ENCODE results near the gene ABCB8.
A peak's percentile ranks its signal among the peaks of the same experiment; 100 is the strongest.
"Not testable (repeated sequence)": the region's sequence is repeated elsewhere in the genome, so short reads cannot be mapped to it uniquely, and the experiment has no call there.

The ABCB8 gene

DNA sequence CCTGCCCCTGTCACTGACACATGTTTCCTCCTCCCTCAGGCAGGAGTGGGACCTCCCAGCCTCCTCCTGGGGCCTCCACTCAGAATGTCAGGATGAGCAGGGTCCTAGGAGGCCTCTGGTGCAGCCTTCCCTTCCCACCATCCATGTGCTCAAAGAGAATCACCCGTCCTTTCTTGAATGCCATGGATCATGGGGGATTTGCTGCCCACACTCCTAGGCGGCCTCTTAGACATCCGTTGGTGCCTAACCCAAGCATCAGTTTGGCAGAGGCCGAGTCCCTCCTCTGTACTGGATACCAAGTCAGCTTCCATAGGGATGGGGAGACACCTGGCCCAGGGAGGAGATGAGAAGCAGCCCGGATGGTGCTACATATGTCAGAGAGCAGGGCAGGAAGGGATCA is 30.4 kb upstream of the ABCB8 start:
- no peak for DNase-seq (ENCODE audit: low read depth in 2 of 2)

DNA sequence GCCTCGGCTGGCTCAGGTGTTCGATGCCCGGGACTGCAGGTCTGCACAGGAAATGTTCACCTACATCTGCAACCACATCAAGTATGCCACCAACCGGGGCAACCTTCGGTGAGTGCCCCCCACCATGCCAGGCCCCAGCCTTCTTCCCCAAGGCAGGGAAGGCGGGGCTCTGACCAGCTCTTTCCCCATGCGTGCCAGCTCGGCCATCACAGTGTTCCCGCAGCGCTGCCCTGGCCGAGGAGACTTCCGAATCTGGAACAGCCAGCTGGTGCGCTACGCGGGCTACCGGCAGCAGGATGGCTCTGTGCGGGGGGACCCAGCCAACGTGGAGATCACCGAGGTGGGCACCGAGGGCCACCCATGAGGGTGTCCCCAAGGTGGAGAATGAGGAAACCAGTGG is 29.9 kb upstream of the ABCB8 start:
- no peak for DNase-seq (ENCODE audit: low read depth in 2 of 2)

DNA sequence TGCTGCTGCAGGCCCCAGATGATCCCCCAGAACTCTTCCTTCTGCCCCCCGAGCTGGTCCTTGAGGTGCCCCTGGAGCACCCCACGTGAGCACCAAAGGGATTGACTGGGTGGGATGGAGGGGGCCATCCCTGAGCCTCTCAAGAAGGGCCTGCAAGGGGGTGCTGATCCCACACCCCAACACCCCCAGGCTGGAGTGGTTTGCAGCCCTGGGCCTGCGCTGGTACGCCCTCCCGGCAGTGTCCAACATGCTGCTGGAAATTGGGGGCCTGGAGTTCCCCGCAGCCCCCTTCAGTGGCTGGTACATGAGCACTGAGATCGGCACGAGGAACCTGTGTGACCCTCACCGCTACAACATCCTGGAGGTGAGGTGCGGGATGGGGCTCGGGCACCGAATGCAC is 29.2 kb upstream of the ABCB8 start:
- DNase-seq (ENCODE audit: low read depth in 2 of 2), result no peak

GRCh38 chr7:150999497-151000230 is 28.6 kb upstream of the ABCB8 start:
- DNase-seq (ENCODE audit: low read depth in 2 of 2), result no peak

- no peak for DNase-seq (ENCODE audit: low read depth in 2 of 2)
These were observed 27.3 kb upstream of the ABCB8 start for GRCh38 chr7:151000897-151001495.

DNA sequence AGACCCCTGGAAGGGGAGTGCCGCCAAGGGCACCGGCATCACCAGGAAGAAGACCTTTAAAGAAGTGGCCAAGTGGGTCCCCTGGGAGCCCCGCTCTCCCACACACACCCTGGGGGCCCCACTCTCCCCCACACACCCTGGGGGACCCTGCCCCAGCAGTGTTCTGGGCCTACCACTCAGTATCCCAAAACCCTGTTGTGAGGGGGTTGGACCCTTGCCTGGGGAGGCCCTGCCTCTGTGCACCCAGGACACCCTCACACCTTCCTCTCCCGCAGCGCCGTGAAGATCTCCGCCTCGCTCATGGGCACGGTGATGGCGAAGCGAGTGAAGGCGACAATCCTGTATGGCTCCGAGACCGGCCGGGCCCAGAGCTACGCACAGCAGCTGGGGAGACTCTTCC is 26.7 kb upstream of the ABCB8 start:
- no peak for DNase-seq (ENCODE audit: low read depth in 2 of 2)

DNA sequence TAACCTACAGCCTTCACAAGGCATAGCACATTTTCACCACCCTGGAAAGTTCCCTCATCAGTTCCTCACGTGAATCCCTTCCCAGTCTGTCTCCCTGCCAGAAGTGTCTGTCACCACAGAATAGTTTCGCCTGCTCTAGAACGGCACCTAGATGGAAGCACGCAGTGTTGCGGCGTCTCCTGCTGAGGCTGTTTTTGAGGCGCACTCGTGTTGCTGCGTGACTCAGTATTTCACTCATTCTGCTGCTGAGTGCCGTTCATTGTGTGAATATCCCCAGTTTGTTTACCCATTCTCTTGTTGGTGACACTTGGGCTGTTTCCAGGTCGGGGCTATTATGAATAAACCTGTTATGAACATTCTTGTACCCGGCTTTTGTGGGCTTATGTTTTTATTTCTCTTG is 24.7 kb upstream of the ABCB8 start:
- DNase-seq (ENCODE audit: low read depth in 2 of 2), result no peak

GRCh38 chr7:151005566-151005965 is 22.7 kb upstream of the ABCB8 start:
- DNase-seq (ENCODE audit: low read depth in 2 of 2), result no peak

- no peak for DNase-seq (ENCODE audit: low read depth in 2 of 2)
These were observed 21.5 kb upstream of the ABCB8 start for GRCh38 chr7:151006590-151007300.

DNA sequence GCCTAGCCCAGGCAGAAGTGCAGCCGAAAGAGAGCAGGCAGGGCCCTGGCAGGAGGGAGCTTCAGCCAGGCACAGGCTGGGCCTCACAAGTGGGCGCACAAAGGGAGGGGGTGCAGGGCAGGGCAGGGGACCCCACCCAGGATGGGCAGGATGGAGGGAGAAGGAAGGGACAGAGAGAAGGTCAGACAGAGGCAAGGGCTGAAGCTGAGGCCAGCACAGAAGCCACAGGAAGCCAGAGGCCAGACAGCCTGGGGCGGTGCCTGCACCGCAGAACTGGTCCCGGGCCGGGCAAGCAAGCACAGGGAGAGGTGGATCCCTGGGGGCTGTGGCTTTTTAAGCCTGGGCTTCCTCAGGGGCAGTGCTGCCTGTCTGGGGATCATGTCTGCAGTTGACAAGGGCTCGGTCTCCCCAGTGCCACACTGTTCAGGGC is 20.8 kb upstream of the ABCB8 start:
- no peak for DNase-seq (ENCODE audit: low read depth in 2 of 2)

GRCh38 chr7:151008143-151008510 is 20.1 kb upstream of the ABCB8 start:
- no peak for DNase-seq (ENCODE audit: low read depth in 2 of 2)

GRCh38 chr7:151008511-151009323 is 19.5 kb upstream of the ABCB8 start:
- peak; percentile 70 to 82 for DNase-seq (ENCODE audit: low read depth in 2 of 2)

DNA sequence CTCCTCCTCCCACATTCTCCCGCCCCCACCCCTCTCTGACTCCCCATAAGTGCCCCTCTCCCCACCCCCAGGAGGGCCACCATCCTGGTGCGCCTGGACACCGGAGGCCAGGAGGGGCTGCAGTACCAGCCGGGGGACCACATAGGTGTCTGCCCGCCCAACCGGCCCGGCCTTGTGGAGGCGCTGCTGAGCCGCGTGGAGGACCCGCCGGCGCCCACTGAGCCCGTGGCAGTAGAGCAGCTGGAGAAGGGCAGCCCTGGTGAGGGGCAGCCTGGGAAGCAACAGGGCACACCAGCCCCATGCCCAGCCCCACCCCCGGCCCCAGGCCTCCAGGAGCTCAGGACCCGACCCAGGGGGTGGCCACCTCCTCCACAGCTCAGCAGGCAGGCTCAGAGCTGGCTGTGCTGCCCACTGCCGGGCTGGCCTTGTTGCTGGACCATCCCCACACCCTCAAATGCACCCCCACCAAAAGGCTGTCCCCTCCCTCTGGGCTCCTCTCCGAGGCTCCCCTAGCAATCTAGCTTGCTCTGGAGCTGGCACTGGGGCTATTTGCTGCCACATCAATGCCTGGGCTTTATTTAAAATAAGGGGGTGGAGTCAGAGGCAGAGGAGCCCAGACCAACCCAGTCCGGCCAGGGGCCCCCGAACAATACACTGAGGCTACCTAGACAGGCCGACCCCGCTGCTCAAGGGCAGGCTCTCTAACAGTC is 18.8 kb upstream of the ABCB8 start:
- no peak for DNase-seq (ENCODE audit: low read depth in 2 of 2)

DNA sequence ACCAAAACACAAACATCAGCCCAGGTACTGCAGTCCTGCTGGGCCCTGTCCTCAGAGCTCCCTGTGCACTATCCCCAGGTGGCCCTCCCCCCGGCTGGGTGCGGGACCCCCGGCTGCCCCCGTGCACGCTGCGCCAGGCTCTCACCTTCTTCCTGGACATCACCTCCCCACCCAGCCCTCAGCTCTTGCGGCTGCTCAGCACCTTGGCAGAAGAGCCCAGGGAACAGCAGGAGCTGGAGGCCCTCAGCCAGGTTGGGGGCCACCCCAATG is 18.3 kb upstream of the ABCB8 start:
- DNase-seq (ENCODE audit: low read depth in 2 of 2), result no peak

- no peak for DNase-seq (ENCODE audit: low read depth in 2 of 2)
These were observed 17.7 kb upstream of the ABCB8 start for GRCh38 chr7:151010307-151011096.

DNA sequence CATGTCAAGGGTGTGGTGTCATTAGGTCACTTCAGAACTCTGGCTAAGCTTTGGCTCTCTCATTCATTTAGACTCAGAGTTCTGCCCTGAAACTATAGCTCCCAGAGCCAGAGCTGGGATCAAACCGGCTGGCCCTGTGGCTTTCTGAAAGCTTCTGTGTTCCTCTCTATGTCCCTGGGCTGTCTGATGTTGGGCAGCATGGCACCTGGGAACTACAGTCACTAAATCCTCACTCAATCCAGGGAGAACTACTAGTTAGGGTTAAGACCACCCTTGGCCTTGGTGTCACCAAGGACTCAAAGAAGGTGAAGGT is 17.2 kb upstream of the ABCB8 start:
- no peak for DNase-seq (ENCODE audit: low read depth in 2 of 2)

DNA sequence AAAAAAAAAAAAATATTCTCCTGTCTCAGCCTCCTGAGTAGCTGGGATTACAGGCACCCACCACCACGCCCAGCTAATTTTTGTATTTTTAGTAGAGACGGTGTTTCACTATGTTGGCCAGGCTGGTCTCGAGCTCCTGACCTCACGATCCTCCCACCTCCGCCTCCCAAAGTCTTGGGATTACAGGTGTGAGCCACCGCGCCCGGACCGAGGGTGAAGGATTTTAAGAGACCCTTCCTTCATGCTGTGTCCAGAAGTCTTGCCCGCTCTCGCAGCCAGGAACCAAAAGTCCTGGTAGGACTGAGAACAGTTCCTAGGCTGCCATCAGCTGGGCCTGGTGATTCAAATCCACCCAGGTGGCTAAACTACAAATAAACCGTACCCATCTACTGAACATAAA is 16.6 kb upstream of the ABCB8 start:
- not testable (repeated sequence) for DNase-seq (ENCODE audit: low read depth in 2 of 2)

GRCh38 chr7:151012031-151012692 is 16.1 kb upstream of the ABCB8 start:
- DNase-seq (ENCODE audit: low read depth in 2 of 2), result no peak

GRCh38 chr7:151012911-151013347 is 15.3 kb upstream of the ABCB8 start:
- DNase-seq (ENCODE audit: low read depth in 2 of 2), result no peak

GRCh38 chr7:151013356-151013732 is 14.9 kb upstream of the ABCB8 start:
- DNase-seq (ENCODE audit: low read depth in 2 of 2), result no peak

Measured in stimulated activated CD4-positive, alpha-beta T cell treated with anti-CD3 and anti-CD28 coated beads, Interleukin-12 subunit alpha, Interleukin-12 subunit beta, amount 100 ng/mL, for 24 hours (primary cell).